Glutamatergic neuron (in vitro differentiated cells): Measurements from ENCODE around the gene GRAMD1C. TPM values are rescaled to one million over a fixed set of nuclear protein-coding genes. Genes with fewer than 3 reads are reported as not detected.

ENCODE experiments used
- DNase-seq: peaks from one replicate; pipeline ENCODE4 v3.0.0; 2022
- H3K27ac Mint-ChIP-seq: one replicate; pipeline ENCODE4 v1.8.0; 2020; ENCODE audit warnings: mild to moderate bottlenecking, mixed read lengths, inconsistent platforms; ENCODE audit not compliant: unreplicated experiment
- H3K27me3 Mint-ChIP-seq: one replicate; pipeline ENCODE4 v1.8.0; 2020; ENCODE audit warnings: mild to moderate bottlenecking, moderate library complexity, mixed read lengths, inconsistent platforms; ENCODE audit not compliant: unreplicated experiment
- H3K36me3 Mint-ChIP-seq: one replicate; pipeline ENCODE4 v1.8.0; 2020; ENCODE audit warnings: mild to moderate bottlenecking, mixed read lengths, inconsistent platforms; ENCODE audit not compliant: unreplicated experiment
- H3K4me1 Mint-ChIP-seq: one replicate; pipeline ENCODE4 v1.8.0; 2020; ENCODE audit warnings: mild to moderate bottlenecking, low read depth, mixed read lengths, inconsistent platforms; ENCODE audit not compliant: unreplicated experiment
- H3K4me3 Mint-ChIP-seq: one replicate; pipeline ENCODE4 v1.8.0; 2020; ENCODE audit warnings: mild to moderate bottlenecking, mixed read lengths, inconsistent platforms; ENCODE audit not compliant: unreplicated experiment
- H3K9me3 Mint-ChIP-seq: one replicate; pipeline ENCODE4 v1.8.0; 2020; ENCODE audit warnings: mild to moderate bottlenecking, moderate library complexity, mixed read lengths, inconsistent platforms; ENCODE audit not compliant: unreplicated experiment
- total RNA-seq: library from RNA; stranded (reverse); fragmentation: NEBNext Ultra II Directional; extraction: Animal tissue kit (Norgen Biotek cat#: 25700); gene quantifications from one replicate; pipeline ENCODE4 v1.2.1, GENCODE V29; 2021; ENCODE audit not compliant: unreplicated experiment
- TF ChIP-seq, protein P1 (sequence below): fragments of 200-600 bp; sonication (generic); IDR thresholded peaks from one replicate; pipeline ENCODE4 v1.5.0; 2021; ENCODE audit not compliant: partially characterized antibody, unreplicated experiment

Gene GRAMD1C
- total RNA-seq, 1 donor from 2014 or later = 2.1 TPM

DNA sequence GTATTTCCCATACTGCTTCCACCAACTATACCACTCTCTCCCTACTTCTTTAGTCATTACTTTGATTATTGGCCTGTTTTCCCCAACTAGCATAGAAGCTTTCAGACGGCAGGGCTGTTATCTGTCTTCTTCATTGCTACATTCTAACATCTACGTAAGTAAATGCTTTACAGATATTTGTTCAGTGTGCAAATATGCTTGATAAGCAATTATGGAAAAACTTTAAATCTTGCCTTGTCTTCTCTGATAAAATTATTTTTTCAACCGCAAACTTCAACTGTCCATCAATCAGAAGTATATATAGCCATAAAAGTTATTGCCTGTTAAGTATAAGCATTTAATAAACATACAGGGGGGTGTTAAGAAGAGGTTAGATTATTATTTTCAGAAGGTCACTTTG lies 145.0 kb downstream of the GRAMD1C start:
- DNase-seq = no peak
- H3K4me3 Mint-ChIP-seq = no peak overlapping the region
- TF ChIP-seq, protein P1, sequence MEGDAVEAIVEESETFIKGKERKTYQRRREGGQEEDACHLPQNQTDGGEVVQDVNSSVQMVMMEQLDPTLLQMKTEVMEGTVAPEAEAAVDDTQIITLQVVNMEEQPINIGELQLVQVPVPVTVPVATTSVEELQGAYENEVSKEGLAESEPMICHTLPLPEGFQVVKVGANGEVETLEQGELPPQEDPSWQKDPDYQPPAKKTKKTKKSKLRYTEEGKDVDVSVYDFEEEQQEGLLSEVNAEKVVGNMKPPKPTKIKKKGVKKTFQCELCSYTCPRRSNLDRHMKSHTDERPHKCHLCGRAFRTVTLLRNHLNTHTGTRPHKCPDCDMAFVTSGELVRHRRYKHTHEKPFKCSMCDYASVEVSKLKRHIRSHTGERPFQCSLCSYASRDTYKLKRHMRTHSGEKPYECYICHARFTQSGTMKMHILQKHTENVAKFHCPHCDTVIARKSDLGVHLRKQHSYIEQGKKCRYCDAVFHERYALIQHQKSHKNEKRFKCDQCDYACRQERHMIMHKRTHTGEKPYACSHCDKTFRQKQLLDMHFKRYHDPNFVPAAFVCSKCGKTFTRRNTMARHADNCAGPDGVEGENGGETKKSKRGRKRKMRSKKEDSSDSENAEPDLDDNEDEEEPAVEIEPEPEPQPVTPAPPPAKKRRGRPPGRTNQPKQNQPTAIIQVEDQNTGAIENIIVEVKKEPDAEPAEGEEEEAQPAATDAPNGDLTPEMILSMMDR = no peak
- H3K27me3 Mint-ChIP-seq = peaks cover 2% of the 10 kb centered on the region
- H3K4me1 Mint-ChIP-seq = no peaks in the 10 kb centered on the region
- H3K27ac Mint-ChIP-seq = no peak overlapping the region
- no peaks in the 10 kb centered on the region for H3K36me3 Mint-ChIP-seq
- H3K9me3 Mint-ChIP-seq = no peaks in the 10 kb centered on the region

DNA sequence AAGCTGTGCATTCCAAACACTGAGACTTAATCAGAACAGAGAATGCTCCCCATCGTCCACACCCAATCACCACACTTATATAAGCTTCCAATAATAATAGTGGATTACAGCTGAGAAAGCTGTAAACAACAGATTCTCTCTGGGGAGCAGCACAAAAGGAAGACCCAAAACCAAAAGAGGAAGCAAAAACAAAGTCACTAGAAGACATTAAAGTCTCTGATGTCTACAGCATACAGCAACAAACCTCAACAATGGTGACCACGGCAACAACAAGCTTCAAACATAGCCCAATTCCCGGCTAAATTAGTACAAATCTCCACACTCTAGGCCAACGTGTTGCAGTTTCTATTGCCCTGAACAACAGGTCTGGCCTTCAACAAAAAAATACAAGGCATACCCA lies 147.0 kb downstream of the GRAMD1C start:
- Mint-ChIP-seq H3K36me3 (no peaks in the 10 kb centered on the region), H3K27ac (no peak overlapping the region), H3K4me3 (no peak overlapping the region), H3K4me1 (no peaks in the 10 kb centered on the region), H3K27me3 (no peaks in the 10 kb centered on the region), H3K9me3 (no peaks in the 10 kb centered on the region)
- DNase-seq = no peak
- TF ChIP-seq, protein P1 = no peak

Other genes starting within 250 kb of the GRAMD1C start
- gene USF3, start 142.1 kb upstream of the GRAMD1C start, total RNA-seq = 14.9 TPM
- gene NAA50, start 92.5 kb upstream of the GRAMD1C start, total RNA-seq = 42.5 TPM
- 94.5 TPM for gene ATP6V1A, start 91.8 kb upstream of the GRAMD1C start, total RNA-seq
- 1.6 TPM for gene ZDHHC23, start 109.2 kb downstream of the GRAMD1C start, total RNA-seq
- gene CCDC191, start 217.7 kb downstream of the GRAMD1C start, total RNA-seq = 3.8 TPM
- 16.2 TPM for gene QTRT2, start 217.9 kb downstream of the GRAMD1C start, total RNA-seq